IPS-18a (cell line): ENCODE measurements around the gene GLCE.

Source experiments
- H3K27ac ChIP-seq: one replicate; pipeline ENCODE4 v1.5.1; 2013; ENCODE audit warnings: low read length
- H3K27me3 ChIP-seq: one replicate; pipeline ENCODE4 v1.6.1; 2013; ENCODE audit warnings: mild to moderate bottlenecking, low read length; ENCODE audit not compliant: control insufficient read depth, insufficient read depth
- H3K36me3 ChIP-seq: one replicate; pipeline ENCODE4 v1.6.1; 2013; ENCODE audit warnings: low read depth, low read length; ENCODE audit not compliant: control insufficient read depth
- H3K4me1 ChIP-seq: one replicate; pipeline ENCODE4 v1.6.1; 2013; ENCODE audit warnings: low read depth, low read length; ENCODE audit not compliant: control insufficient read depth
- H3K4me3 ChIP-seq: one replicate; pipeline ENCODE4 v1.5.1; 2013; ENCODE audit warnings: low read length
- H3K9ac ChIP-seq: one replicate; pipeline ENCODE4 v1.6.1; 2013; ENCODE audit warnings: mild to moderate bottlenecking, low read length, moderate library complexity
- H3K9me3 ChIP-seq: one replicate; pipeline ENCODE4 v1.6.1; 2013; ENCODE audit warnings: low read depth, low read length; ENCODE audit not compliant: control insufficient read depth

Gene GLCE

DNA sequence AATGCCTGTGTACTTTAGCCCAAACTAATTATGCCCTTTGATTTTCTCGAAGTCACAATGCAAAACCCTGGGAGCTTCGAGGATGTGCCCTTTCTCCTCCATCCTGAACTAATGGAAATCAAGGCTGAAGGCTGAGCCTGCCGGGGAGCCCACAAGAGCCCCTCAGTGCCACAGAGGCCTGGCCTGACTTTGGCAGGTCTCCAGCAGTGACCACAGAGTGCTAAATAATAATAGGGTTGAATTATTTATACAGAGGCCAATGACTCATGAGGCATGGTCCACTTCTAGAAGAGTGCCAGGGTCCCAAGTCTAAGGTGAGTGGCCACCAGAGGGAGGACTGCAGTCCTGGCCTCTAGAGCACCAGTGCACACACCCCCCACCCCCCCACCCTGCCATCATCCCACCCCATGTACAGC, 19.1 kb upstream of the GLCE start:
- Histone ChIP-seq H3K27ac (no peak overlapping the region), H3K9me3 (no peaks in the 10 kb centered on the region), H3K27me3 (no peaks in the 10 kb centered on the region), H3K4me3 (no peak overlapping the region), H3K9ac (no peak overlapping the region), H3K4me1 (peaks cover 7% of the 10 kb centered on the region), H3K36me3 (no peaks in the 10 kb centered on the region)

DNA sequence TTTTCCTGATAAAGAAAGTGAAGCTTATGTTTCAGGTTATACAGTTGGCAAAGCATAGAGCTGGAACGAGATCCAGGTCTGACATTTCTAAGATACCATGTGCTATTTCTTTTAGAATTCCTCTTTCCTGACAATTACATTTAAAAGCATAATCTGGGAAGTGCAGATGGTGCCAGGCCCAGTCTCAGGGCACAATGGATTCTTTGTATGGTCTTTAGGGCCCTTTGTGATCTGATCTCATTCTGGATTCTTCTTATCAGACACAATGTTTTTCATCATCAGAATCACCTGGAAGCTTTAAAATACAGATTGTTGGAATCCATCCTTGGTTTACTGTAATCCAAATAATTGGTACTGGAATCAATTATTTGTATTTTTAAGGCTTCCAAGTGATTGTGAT, 18.6 kb upstream of the GLCE start:
- Histone ChIP-seq H3K9me3 (no peaks in the 10 kb centered on the region), H3K27me3 (no peaks in the 10 kb centered on the region), H3K9ac (no peak overlapping the region), H3K4me1 (peaks cover 7% of the 10 kb centered on the region), H3K36me3 (no peaks in the 10 kb centered on the region), H3K4me3 (no peak overlapping the region), H3K27ac (no peak overlapping the region)

DNA sequence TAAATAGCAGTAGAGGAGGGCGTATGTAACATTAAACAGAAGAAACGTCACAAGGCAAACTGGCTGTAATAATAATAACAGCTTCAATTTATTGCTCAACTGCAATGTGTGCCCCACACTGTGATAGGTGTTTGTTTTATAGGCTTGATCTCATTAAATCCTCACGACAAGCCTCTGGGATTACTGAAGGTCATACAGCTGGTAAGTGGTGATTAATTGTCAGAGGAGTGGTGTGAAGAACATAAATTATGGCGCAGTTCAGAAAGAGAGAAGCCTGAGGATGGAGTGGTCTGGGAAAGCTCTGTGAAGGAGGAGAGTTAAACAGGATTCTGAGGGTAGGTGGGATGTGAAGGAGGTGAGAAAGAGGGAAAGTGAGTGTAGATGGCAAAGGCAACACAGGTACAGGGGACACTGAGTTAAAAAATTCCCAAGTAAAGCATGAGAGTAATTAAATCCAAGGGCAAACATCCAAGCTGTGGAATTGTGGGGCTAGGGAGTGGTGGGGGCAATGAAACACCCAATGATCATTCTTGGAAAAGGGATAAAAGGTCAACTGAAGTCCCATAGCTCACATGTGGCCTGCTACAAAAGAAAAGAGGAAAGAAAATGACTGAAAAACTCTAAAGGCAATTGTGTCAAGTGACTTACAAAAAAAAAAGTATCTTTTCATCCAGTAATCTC, 16.5 kb upstream of the GLCE start:
- H3K27me3 ChIP-seq: no peaks in the 10 kb centered on the region
- no peaks in the 10 kb centered on the region for H3K9me3 ChIP-seq
- H3K4me3 ChIP-seq: no peak overlapping the region
- H3K36me3 ChIP-seq: no peaks in the 10 kb centered on the region
- no peak overlapping the region for H3K9ac ChIP-seq
- H3K4me1 ChIP-seq: peaks cover 4% of the 10 kb centered on the region
- no peak overlapping the region for H3K27ac ChIP-seq

DNA sequence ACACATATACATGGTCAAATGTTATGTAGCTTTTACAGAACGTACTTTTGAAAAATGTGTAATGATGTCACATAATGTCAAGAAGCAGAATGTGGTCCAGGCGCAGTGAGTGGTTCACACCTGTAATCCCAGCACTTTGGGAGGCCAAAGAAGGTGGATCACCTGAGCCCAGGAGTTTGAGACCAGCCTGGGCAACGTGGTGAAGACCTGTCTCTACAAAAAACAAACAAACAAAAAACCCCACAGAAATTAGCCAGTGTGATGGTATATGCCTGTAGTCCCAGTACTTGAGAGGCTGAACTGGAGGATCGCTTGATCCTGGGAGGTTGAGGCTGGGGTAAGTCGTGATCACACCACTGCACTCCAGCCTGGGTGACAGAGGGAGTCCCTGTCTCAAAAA, 15.9 kb upstream of the GLCE start:
- Histone ChIP-seq H3K9ac (no peak overlapping the region), H3K9me3 (no peaks in the 10 kb centered on the region), H3K27ac (no peak overlapping the region), H3K27me3 (no peaks in the 10 kb centered on the region), H3K36me3 (no peaks in the 10 kb centered on the region), H3K4me1 (no peaks in the 10 kb centered on the region), H3K4me3 (no peak overlapping the region)

DNA sequence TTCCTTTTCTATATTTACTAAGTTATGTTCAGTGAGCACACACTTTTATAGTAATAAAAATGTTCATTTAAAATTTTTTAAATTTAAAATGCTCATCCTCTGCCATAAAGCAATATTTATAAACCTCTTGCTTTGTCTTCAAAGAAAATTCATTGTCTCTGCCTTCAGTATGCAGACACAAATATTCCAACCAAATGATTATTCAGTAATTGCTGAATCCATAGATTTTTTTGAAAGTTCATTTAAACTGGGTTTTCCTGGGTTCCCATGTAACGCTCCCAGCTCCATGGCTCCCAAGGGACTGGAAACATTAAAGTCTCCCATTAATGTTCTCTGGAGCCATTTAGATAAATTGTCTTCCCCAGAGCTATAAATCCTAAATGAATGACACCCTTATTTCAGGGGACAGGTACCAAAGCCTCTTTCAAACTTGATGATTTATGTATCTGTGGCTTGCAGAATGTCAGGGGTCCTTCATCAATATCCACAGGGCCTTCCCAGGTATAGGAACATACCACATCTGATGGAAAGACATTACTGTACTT, 15.2 kb upstream of the GLCE start:
- no peaks in the 10 kb centered on the region for H3K4me1 ChIP-seq
- H3K36me3 ChIP-seq: no peaks in the 10 kb centered on the region
- H3K9me3 ChIP-seq: no peaks in the 10 kb centered on the region
- H3K4me3 ChIP-seq: no peak overlapping the region
- no peaks in the 10 kb centered on the region for H3K27me3 ChIP-seq
- H3K27ac ChIP-seq: no peak overlapping the region
- no peak overlapping the region for H3K9ac ChIP-seq

DNA sequence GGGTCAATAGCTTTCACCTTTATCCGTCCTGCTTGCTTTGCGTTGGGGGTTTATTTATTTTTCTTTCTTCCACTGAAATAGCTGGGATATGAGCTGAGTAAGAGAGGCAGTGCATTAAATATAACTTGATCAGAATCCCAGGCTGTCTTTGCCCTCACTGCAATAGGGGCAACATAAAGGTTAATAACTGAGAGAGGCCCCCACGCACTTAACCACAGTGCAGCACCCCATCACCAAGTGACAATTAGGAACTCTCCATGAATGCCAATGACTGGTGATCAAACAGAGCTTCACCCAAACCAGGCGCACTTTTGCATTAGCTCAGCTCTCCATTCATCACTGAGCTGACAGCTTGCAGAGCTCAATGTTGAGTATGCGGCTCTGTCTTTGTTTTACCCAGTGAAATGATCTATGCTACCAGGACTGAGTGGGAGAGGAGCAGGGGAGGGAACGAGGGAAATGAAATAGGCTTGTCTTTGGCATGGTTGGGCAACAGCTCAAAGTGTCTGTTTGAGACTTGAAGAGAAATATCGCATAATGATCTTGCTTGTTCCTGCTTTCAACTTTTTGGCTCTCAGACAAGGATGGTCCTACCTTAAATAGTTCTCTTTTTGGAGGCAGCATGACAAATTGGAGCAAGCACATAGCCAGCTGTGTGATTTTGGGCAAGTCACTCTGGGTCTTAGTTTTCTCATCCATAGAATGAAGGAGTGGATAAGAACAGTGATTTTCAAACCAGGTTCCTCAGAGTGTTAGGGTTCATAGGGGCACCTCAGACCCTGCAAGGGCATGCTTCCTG, 14.5 kb upstream of the GLCE start:
- no peaks in the 10 kb centered on the region for H3K36me3 ChIP-seq
- no peaks in the 10 kb centered on the region for H3K27me3 ChIP-seq
- H3K4me3 ChIP-seq: no peak overlapping the region
- no peak overlapping the region for H3K27ac ChIP-seq
- H3K4me1 ChIP-seq: no peaks in the 10 kb centered on the region
- H3K9ac ChIP-seq: no peak overlapping the region
- H3K9me3 ChIP-seq: no peaks in the 10 kb centered on the region

DNA sequence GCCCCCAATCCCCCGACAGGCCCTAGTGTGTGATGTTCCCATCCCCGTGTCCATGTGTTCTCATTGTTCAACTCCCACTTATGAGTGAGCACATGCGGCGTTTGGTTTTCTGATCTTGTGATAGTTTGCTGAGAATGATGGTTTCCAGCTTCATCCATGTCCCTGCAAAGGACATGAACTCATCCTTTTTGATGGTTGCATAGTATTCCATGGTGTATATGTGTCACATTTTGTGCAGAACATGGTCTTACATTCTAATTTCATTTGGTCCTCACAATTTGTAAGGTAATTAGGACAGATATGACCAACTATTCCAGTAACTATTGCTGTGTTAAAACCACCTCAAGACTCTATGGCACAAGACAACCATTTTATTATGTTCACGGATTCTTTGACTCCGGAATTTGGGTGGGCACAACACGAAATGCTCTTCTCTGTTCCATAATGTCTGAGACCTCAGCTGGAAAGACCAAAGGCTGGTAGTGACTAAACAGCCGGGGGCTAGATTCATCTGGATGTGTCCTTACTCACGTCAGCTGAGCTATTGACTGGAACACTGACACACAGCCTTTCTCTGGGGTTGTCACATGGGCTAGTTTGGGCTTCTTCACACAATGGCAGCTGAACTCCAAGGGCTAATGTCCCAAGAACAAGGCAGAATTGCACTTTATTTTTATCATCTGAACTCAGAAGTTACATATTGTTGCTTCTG, 13.6 kb upstream of the GLCE start:
- Histone ChIP-seq H3K27me3 (no peaks in the 10 kb centered on the region), H3K4me3 (no peak overlapping the region), H3K27ac (no peak overlapping the region), H3K9ac (no peak overlapping the region), H3K4me1 (no peaks in the 10 kb centered on the region), H3K36me3 (no peaks in the 10 kb centered on the region), H3K9me3 (no peaks in the 10 kb centered on the region)

DNA sequence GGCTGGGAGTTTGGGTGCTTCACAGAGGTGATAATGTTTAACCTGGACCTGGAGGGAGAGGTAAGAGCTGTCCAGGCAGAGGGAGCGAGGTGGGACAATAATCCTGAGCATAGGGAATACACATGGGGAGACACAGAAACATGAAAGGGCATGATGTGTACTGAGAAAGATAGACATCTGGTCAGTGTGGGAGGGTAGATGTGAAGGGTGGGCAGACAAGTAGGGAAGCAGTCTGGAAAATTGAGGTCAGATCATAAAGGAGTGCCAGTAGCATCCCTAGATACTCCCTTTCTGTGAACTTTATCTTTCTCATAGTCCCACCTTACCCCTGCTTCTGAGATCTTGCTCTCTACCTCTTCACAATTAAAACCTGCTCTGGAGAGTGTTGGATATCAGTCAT, 12.0 kb upstream of the GLCE start:
- no peaks in the 10 kb centered on the region for H3K36me3 ChIP-seq
- no peaks in the 10 kb centered on the region for H3K27me3 ChIP-seq
- H3K4me3 ChIP-seq: no peak overlapping the region
- no peaks in the 10 kb centered on the region for H3K4me1 ChIP-seq
- H3K27ac ChIP-seq: no peak overlapping the region
- H3K9me3 ChIP-seq: no peaks in the 10 kb centered on the region
- no peak overlapping the region for H3K9ac ChIP-seq

DNA sequence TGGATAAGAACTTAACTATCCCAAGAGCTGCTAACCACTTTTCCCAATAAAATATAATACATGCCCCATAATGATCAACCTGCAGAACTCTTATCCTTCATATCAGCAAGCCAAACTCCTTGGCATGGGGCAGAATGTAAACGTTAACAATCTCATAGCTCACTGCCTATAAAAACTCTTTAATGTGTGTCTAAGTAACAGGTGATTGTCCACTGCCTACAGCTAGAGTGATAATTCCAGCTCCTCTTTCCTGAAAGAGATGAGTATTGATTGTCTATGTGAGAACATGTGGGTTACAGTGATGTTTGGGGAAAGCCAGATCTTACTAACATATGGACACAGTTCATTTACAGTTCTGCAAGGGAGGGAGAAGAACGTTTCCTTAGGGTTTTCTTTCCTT, 11.3 kb upstream of the GLCE start:
- Histone ChIP-seq H3K36me3 (no peaks in the 10 kb centered on the region), H3K9ac (no peak overlapping the region), H3K4me1 (no peaks in the 10 kb centered on the region), H3K4me3 (no peak overlapping the region), H3K9me3 (no peaks in the 10 kb centered on the region), H3K27ac (no peak overlapping the region), H3K27me3 (no peaks in the 10 kb centered on the region)

DNA sequence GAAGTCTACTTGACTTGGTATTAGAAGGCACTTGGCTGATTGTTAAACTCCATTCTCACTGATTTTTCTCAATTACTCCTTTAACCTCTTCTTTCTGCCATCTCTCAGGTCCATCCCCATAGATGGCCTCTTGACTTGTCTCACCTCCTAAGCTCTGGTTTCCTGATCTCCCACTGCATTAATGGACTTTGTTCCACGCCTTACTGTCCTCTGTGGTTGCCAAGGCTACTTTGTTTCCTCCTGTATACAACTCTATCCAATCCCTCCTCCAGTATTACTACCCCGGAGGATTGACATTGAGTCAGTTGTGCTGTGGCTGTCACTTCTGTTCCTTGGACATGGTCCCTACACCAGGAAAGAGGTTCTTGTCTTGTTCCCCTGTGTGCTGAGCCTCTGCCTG, 10.6 kb upstream of the GLCE start:
- H3K4me1 ChIP-seq: no peaks in the 10 kb centered on the region
- H3K36me3 ChIP-seq: no peaks in the 10 kb centered on the region
- no peak overlapping the region for H3K9ac ChIP-seq
- no peak overlapping the region for H3K4me3 ChIP-seq
- no peak overlapping the region for H3K27ac ChIP-seq
- no peaks in the 10 kb centered on the region for H3K9me3 ChIP-seq
- no peaks in the 10 kb centered on the region for H3K27me3 ChIP-seq

DNA sequence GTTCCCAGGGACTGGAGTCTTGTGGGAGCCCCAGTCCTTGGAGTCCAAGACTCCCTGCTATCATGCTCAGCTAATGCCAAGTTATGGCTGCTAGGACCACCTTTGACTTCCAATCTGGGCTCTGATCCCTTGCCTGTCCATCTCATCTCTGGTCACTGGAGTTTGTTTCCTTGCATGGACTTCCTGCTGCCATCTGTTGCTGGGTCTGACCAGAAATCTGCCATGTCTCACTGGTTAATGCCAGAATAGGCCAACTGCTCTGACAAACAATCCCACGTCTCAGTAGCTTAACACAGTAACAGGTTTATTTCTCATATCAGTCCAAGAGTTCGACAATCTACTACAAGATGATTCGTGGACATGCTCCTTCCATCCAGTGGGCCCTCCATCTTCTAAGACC, 10.1 kb upstream of the GLCE start:
- Histone ChIP-seq H3K9ac (no peak overlapping the region), H3K4me1 (no peaks in the 10 kb centered on the region), H3K36me3 (no peaks in the 10 kb centered on the region), H3K27me3 (no peaks in the 10 kb centered on the region), H3K4me3 (no peak overlapping the region), H3K27ac (no peak overlapping the region), H3K9me3 (no peaks in the 10 kb centered on the region)
